Lung (tissue), 12 donors: ENCODE results near the gene RHOC. TPM values are rescaled to one million over a fixed set of nuclear protein-coding genes. Genes with fewer than 3 reads are reported as not detected.

ENCODE experiments used
- ATAC-seq: fragments of 200-7000 bp; cut with Tn5 transposase; one replicate; pipeline ENCODE4 v1.9.1; 2020; ENCODE audit warnings: moderate number of reproducible peaks; ENCODE audit not compliant: insufficient read depth, low FRiP score
- DNase-seq, 3 donors: peaks; one replicate each; pipeline ENCODE4 v3.0.0-alpha.2; 2013 to 2017
- H3K27ac ChIP-seq, 2 donors: one replicate each; pipeline ENCODE4 v1.5.1; 2013; ENCODE audit warnings: mild to moderate bottlenecking in 2 of 2, moderate library complexity in 2 of 2, control low read depth in 1 of 2, inconsistent platforms in 1 of 2, low read depth in 1 of 2, low read length in 1 of 2
- H3K27me3 ChIP-seq, 3 donors: one replicate each; pipeline ENCODE4 v1.5.1; 2013; ENCODE audit warnings: low read length in 2 of 3; ENCODE audit not compliant: control insufficient read depth in 3 of 3, insufficient read depth in 3 of 3
- H3K36me3 ChIP-seq, 4 donors: one replicate each; pipeline ENCODE4 v1.5.1; 2013; ENCODE audit warnings: low read length in 4 of 4, mild to moderate bottlenecking in 1 of 4, moderate library complexity in 1 of 4; ENCODE audit not compliant: control insufficient read depth in 4 of 4, insufficient read depth in 4 of 4
- H3K4me1 ChIP-seq, 5 donors: one replicate each; pipeline ENCODE4 v1.5.1; 2013; ENCODE audit warnings: low read length in 5 of 5, mild to moderate bottlenecking in 2 of 5, moderate library complexity in 1 of 5; ENCODE audit not compliant: control insufficient read depth in 5 of 5, insufficient read depth in 5 of 5
- H3K4me3 ChIP-seq: one replicate; pipeline ENCODE4 v1.5.1; 2013; ENCODE audit warnings: mild to moderate bottlenecking, control low read depth, moderate library complexity
- H3K9ac ChIP-seq, 2 donors: one replicate each; pipeline ENCODE4 v1.5.1; 2013; ENCODE audit warnings: low read length in 2 of 2, control low read depth in 1 of 2; ENCODE audit not compliant: insufficient read depth in 1 of 2
- H3K9me3 ChIP-seq, 4 donors: one replicate each; pipeline ENCODE4 v1.5.1; 2013; ENCODE audit warnings: low read length in 3 of 4, mild to moderate bottlenecking in 1 of 4, moderate library complexity in 1 of 4; ENCODE audit not compliant: control insufficient read depth in 4 of 4, insufficient read depth in 3 of 4
- WGBS, 2 donors: extraction: QIAGEN DNeasy Blood & Tissue Kit; methylation state at CpG; one replicate each; pipeline ENCODE4 v1.1.7; 2013; 5-methylcytosine and 5-hydroxymethylcytosine counted together
- polyA plus RNA-seq, 2 donors: library from polyadenylated mRNA; stranded (reverse); fragments of 200-250 nt; gene quantifications; one replicate each; pipeline ENCODE4 v1.2.1, GENCODE V29; 2013
- total RNA-seq, 2 donors: library from RNA; depleted of rRNA in 1 of 2; stranded (reverse); fragments of >200 nt in 1 of 2; gene quantifications; one replicate each; pipeline ENCODE4 v1.2.1, GENCODE V29; 2014 to 2021
- TF ChIP-seq, protein P1 (sequence below): IDR thresholded peaks from 2 replicates; pipeline ENCODE4 v1.5.1; 2012; ENCODE audit warnings: mild to moderate bottlenecking; ENCODE audit errors: control extremely low read depth, extremely low read depth
- donor health status: control.
- donor health status: control.
- donor health status: Bipolar disorder and iron deficiency.
- donor health status: healthy.
- donor health status: DM: yes; HTN: yes; CAD: no.

Gene RHOC
- total and polyA plus RNA-seq, 4 donors, result 125 to 243 (median 190) TPM

DNA sequence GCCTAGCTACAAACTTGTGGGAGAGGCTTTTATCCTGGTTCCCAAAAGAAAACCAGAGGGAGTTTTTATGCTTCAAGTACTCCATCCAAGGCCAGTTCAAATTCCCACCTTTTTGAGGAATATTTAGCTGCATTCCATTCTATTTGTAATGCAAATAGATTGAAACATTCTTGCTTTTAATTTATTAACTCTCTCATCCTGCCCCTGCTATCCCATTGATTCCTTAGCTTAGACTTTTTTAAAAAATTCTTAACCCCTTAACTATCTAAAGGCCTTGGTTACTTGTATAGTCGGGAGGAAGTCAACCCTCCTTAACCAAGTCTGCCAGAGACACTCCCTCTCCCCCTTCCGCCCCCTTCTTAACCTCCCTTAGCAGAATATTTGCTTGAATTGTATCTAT lies 34.9 kb downstream of the RHOC start:
- DNase-seq (no peak), ATAC-seq (no peak)
- TF ChIP-seq, protein P1, sequence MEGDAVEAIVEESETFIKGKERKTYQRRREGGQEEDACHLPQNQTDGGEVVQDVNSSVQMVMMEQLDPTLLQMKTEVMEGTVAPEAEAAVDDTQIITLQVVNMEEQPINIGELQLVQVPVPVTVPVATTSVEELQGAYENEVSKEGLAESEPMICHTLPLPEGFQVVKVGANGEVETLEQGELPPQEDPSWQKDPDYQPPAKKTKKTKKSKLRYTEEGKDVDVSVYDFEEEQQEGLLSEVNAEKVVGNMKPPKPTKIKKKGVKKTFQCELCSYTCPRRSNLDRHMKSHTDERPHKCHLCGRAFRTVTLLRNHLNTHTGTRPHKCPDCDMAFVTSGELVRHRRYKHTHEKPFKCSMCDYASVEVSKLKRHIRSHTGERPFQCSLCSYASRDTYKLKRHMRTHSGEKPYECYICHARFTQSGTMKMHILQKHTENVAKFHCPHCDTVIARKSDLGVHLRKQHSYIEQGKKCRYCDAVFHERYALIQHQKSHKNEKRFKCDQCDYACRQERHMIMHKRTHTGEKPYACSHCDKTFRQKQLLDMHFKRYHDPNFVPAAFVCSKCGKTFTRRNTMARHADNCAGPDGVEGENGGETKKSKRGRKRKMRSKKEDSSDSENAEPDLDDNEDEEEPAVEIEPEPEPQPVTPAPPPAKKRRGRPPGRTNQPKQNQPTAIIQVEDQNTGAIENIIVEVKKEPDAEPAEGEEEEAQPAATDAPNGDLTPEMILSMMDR, result no peak
- Histone ChIP-seq H3K36me3 (peaks cover 4 to 30% (median 9%) of the 10 kb centered on the region in 4 donors), H3K9ac (no peak overlapping the region), H3K9me3 (no peaks in the 10 kb centered on the region), H3K4me1 (peaks cover 2 to 21% (median 6%) of the 10 kb centered on the region in 5 donors), H3K27me3 (no peaks in the 10 kb centered on the region), H3K27ac (no peak overlapping the region), H3K4me3 (no peak overlapping the region)
- WGBS, 2 donors, result 77 to 90% methylated on average over 2 of the region's 2 CpGs

- no peak overlapping the region for H3K9ac ChIP-seq
- H3K4me3 ChIP-seq, result no peak overlapping the region
- no peaks in the 10 kb centered on the region for H3K4me1 ChIP-seq
- H3K9me3 ChIP-seq, result no peaks in the 10 kb centered on the region
- DNase-seq (no peak), ATAC-seq (no peak)
- H3K27ac ChIP-seq, result no peak overlapping the region
- H3K27me3 ChIP-seq, result no peaks in the 10 kb centered on the region
- peaks cover 10 to 49% (median 21%) of the 10 kb centered on the region in 4 donors for H3K36me3 ChIP-seq
- TF ChIP-seq, protein P1, result no peak
- WGBS, 2 donors, result 87 to 95% methylated on average over 2 of the region's 2 CpGs
Measured at GRCh38 chr1:112666946-112667345, 40.0 kb downstream of the RHOC start.

DNA sequence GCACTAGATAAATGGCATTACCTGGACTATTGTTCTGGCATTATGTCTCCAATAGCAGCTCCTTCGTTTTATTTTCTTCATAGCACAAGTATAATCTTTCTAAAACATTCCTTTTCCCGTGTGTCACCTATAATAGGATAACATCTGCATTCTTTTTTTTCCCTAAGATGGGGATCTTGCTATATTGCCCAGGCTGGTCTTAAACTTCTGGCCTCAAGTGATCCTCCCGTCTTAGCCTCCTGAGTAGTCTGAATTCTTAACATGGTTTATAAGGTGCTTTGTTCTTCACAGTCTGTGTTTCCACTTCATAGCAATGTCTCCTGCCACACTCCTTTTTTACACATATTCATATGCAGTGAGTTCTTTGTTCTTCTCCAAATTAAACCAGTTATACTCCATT lies 41.1 kb downstream of the RHOC start:
- H3K36me3 ChIP-seq, result peaks cover 10 to 49% (median 27%) of the 10 kb centered on the region in 4 donors
- TF ChIP-seq, protein P1, result no peak

GRCh38 chr1:112651205-112651604 lies 55.7 kb downstream of the RHOC start:
- no peaks in the 10 kb centered on the region for H3K4me1 ChIP-seq
- H3K4me3 ChIP-seq, result no peak overlapping the region
- 96 to 97% methylated on average over 1 of the region's 1 CpG for WGBS, 2 donors
- no peak overlapping the region for H3K27ac ChIP-seq
- TF ChIP-seq, protein P1, result no peak
- no peak for ATAC-seq
- no peak for DNase-seq
- no peaks in the 10 kb centered on the region for H3K9me3 ChIP-seq
- no peak overlapping the region for H3K9ac ChIP-seq
- no peaks in the 10 kb centered on the region for H3K27me3 ChIP-seq
- peaks cover 9 to 22% (median 14%) of the 10 kb centered on the region in 4 donors for H3K36me3 ChIP-seq

More for the DNA sequence above, 41.1 kb downstream of the RHOC start:
- no peak for DNase-seq
- Histone ChIP-seq H3K27ac (no peak overlapping the region), H3K27me3 (no peaks in the 10 kb centered on the region), H3K9ac (no peak overlapping the region), H3K9me3 (no peaks in the 10 kb centered on the region), H3K4me3 (no peak overlapping the region), H3K4me1 (no peaks in the 10 kb centered on the region)
- ATAC-seq, result no peak
- WGBS, 2 donors, result 81 to 95% methylated on average over 3 of the region's 3 CpGs
